PFSK-1 (cell line): ENCODE data around the gene KCTD11.

Source experiments
- FOXP2 ChIP-seq: optimal IDR thresholded peaks from 2 replicates; pipeline ENCODE3; 2011; ENCODE audit warnings: borderline replicate concordance, control low read depth, inconsistent platforms; ENCODE audit not compliant: insufficient read depth; ENCODE audit errors: extremely low read length, extremely low read depth
- POLR2AphosphoS5 ChIP-seq: IDR thresholded peaks from 2 replicates; pipeline ENCODE4 v1.6.1; 2012; ENCODE audit warnings: low read depth, mild to moderate bottlenecking, control low read depth, low read length, moderate library complexity
- SIN3A ChIP-seq: IDR thresholded peaks from 2 replicates; pipeline ENCODE4 v1.6.1; 2012; ENCODE audit warnings: mild to moderate bottlenecking, low read length, moderate library complexity, borderline replicate concordance; ENCODE audit not compliant: insufficient read depth
- TAF1 ChIP-seq: IDR thresholded peaks from 2 replicates; pipeline ENCODE4 v1.6.1; 2012; ENCODE audit warnings: low read length, control low read depth, borderline replicate concordance; ENCODE audit not compliant: insufficient read depth
- TF ChIP-seq, protein P1 (sequence below), 2 experiments: IDR thresholded peaks; 2 replicates each; pipeline versions ENCODE4 v1.6.1 to v1.8.0; 2011 to 2012; ENCODE audit warnings: low read depth in 2 of 2, low read length in 2 of 2, control low read depth in 1 of 2, inconsistent platforms in 1 of 2, mild to moderate bottlenecking in 1 of 2, moderate library complexity in 1 of 2; ENCODE audit not compliant: insufficient read depth in 1 of 2

Gene KCTD11

GRCh38 chr17:7389924-7390910 lies 38.3 kb downstream of the KCTD11 start:
- TF ChIP-seq, protein P1, sequence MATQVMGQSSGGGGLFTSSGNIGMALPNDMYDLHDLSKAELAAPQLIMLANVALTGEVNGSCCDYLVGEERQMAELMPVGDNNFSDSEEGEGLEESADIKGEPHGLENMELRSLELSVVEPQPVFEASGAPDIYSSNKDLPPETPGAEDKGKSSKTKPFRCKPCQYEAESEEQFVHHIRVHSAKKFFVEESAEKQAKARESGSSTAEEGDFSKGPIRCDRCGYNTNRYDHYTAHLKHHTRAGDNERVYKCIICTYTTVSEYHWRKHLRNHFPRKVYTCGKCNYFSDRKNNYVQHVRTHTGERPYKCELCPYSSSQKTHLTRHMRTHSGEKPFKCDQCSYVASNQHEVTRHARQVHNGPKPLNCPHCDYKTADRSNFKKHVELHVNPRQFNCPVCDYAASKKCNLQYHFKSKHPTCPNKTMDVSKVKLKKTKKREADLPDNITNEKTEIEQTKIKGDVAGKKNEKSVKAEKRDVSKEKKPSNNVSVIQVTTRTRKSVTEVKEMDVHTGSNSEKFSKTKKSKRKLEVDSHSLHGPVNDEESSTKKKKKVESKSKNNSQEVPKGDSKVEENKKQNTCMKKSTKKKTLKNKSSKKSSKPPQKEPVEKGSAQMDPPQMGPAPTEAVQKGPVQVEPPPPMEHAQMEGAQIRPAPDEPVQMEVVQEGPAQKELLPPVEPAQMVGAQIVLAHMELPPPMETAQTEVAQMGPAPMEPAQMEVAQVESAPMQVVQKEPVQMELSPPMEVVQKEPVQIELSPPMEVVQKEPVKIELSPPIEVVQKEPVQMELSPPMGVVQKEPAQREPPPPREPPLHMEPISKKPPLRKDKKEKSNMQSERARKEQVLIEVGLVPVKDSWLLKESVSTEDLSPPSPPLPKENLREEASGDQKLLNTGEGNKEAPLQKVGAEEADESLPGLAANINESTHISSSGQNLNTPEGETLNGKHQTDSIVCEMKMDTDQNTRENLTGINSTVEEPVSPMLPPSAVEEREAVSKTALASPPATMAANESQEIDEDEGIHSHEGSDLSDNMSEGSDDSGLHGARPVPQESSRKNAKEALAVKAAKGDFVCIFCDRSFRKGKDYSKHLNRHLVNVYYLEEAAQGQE (IDR thresholded peaks at IDR 0.05; ENCODE audit: insufficient read depth in 1 of 2, low read depth in 2 of 2, low read length in 2 of 2): no peak
- TF ChIP-seq TAF1: no peak
- TF ChIP-seq SIN3A: no peak
- TF ChIP-seq POLR2AphosphoS5: no peak
- no peak for TF ChIP-seq FOXP2

GRCh38 chr17:7391307-7391706 lies 39.3 kb downstream of the KCTD11 start:
- TF ChIP-seq POLR2AphosphoS5: no peak
- TF ChIP-seq, protein P1 (IDR thresholded peaks at IDR 0.05; ENCODE audit: insufficient read depth in 1 of 2, low read depth in 2 of 2, low read length in 2 of 2): no peak
- TF ChIP-seq SIN3A: no peak
- TF ChIP-seq TAF1: no peak
- no peak for TF ChIP-seq FOXP2

GRCh38 chr17:7392696-7393612 lies 41.0 kb downstream of the KCTD11 start:
- TF ChIP-seq SIN3A (no peak), TAF1 (no peak), FOXP2 (no peak), POLR2AphosphoS5 (no peak)
- TF ChIP-seq, protein P1 (IDR thresholded peaks at IDR 0.05; ENCODE audit: insufficient read depth in 1 of 2, low read depth in 2 of 2, low read length in 2 of 2): no peak

DNA sequence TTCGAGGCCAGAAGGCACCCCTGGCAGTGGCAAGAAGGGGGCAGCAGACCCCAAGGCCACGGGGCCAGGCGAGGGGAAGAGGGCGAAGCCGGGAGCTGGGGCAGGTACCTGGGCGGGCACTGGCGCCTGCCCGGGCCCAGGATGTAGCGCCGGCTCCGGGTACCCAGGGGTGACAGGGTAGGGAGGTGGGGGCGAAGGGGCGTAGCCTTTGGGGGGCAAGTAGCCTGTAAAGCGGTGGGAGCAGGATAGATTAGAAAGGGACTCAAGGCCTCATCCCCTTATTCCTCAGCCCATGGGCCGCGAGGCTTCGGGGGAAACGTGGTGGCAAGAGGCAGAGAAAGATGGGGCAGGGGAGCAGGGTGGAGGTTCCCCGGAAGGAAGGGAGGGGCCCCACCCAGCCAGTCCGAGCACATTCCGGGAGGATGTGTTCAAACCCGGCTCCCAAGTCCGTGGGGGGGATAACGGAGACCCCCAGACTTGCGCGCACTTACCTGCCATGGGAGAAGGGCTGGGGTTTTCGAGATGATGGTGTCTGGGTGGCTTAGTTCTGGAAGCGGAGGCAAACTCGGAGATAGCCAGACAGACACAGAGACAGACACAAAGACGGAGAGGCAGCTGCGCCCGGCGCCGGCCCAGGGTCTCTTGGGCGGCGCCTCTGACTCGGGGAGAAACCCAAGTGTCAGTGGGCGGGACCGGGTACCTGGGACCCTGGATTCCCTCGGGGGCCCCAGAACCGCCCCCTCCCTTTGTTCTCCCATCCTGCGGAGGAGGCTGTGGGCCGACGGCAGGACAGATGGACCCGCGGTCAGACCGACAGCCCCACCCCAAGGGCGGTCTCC lies 41.9 kb downstream of the KCTD11 start:
- TF ChIP-seq, protein P1 (IDR thresholded peaks at IDR 0.05; ENCODE audit: insufficient read depth in 1 of 2, low read depth in 2 of 2, low read length in 2 of 2): no peak
- TF ChIP-seq POLR2AphosphoS5 (no peak), SIN3A (no peak), TAF1 (no peak)
